DND-41 (cell line): ENCODE measurements around the gene DOCK3.

ENCODE experiments used
- ATAC-seq: fragments of 200-7000 bp; cut with Tn5 transposase; 3 replicates; pipeline ENCODE4 v1.9.1; 2021; ENCODE audit warnings: low read depth; ENCODE audit not compliant: insufficient read depth
- DNase-seq: peaks from one replicate; pipeline ENCODE4 v3.0.0-alpha.2; 2020
- H2AFZ ChIP-seq: 2 replicates; pipeline ENCODE4 v1.6.0; 2012; ENCODE audit warnings: low read depth, low read length
- H3K27ac ChIP-seq: 2 replicates; pipeline ENCODE4 v1.5.1; 2012; ENCODE audit warnings: low read length, inconsistent platforms
- H3K27me3 ChIP-seq: fragments of 200-600 bp; sonication (generic); 2 replicates; pipeline ENCODE4 v1.6.0; 2012; ENCODE audit warnings: low read length, mild to moderate bottlenecking, inconsistent platforms; ENCODE audit not compliant: insufficient read depth, poor library complexity
- H3K36me3 ChIP-seq: 2 replicates; pipeline ENCODE4 v1.5.1; 2012; ENCODE audit warnings: low read length, inconsistent platforms; ENCODE audit not compliant: insufficient read depth
- H3K4me1 ChIP-seq: 2 replicates; pipeline ENCODE4 v1.5.1; 2012; ENCODE audit warnings: mild to moderate bottlenecking, low read length; ENCODE audit not compliant: insufficient read depth
- H3K4me2 ChIP-seq: 2 replicates; pipeline ENCODE4 v1.6.0; 2012; ENCODE audit warnings: mild to moderate bottlenecking, moderate library complexity, low read length, inconsistent platforms; ENCODE audit not compliant: insufficient read depth
- H3K4me3 ChIP-seq, 2 experiments: fragments of 200-600 bp in 1 of 2; shearing (Covaris generic) in 1 of 2; 2 replicates each; pipeline ENCODE4 v1.5.1; 2012 to 2016; ENCODE audit warnings: inconsistent platforms in 2 of 2, low read length in 2 of 2, mild to moderate bottlenecking in 2 of 2, low read depth in 1 of 2, moderate library complexity in 1 of 2
- H3K79me2 ChIP-seq: 2 replicates; pipeline ENCODE4 v1.6.0; 2012; ENCODE audit warnings: low read length, inconsistent platforms; ENCODE audit not compliant: insufficient read depth
- H3K9ac ChIP-seq: 2 replicates; pipeline ENCODE4 v1.6.0; 2012; ENCODE audit warnings: low read depth, mild to moderate bottlenecking, inconsistent platforms, low read length, moderate library complexity
- H3K9me3 ChIP-seq: 2 replicates; pipeline ENCODE4 v1.5.1; 2012; ENCODE audit warnings: low read length, moderate library complexity, mild to moderate bottlenecking, inconsistent platforms; ENCODE audit not compliant: insufficient read depth, severe bottlenecking
- H4K20me1 ChIP-seq: 2 replicates; pipeline ENCODE4 v1.6.0; 2012; ENCODE audit warnings: low read length; ENCODE audit not compliant: insufficient read depth
- CTCF ChIP-seq: IDR thresholded peaks from 2 replicates; pipeline ENCODE4 v1.5.1; 2012; ENCODE audit warnings: borderline replicate concordance, low read length, moderate library complexity, mild to moderate bottlenecking; ENCODE audit not compliant: poor library complexity, severe bottlenecking; ENCODE audit errors: extremely low read depth
- EZH2 ChIP-seq: IDR thresholded peaks from 3 replicates; pipeline ENCODE4 v1.6.1; 2012; ENCODE audit warnings: borderline replicate concordance, low read depth, mild to moderate bottlenecking, moderate library complexity, low read length, inconsistent platforms; ENCODE audit not compliant: severe bottlenecking

DOCK3 gene

GRCh38 chr3:50655009-50655830, 19.5 kb upstream of the DOCK3 start:
- DNase-seq (no peak), ATAC-seq (peak; percentile 20; the same call in 2 of the 3 replicates)
- no peak overlapping the region for H2AFZ ChIP-seq
- H3K4me3 ChIP-seq = no peak overlapping the region
- peaks cover 20% of the 10 kb centered on the region; the same call in 1 of the 2 replicates for H4K20me1 ChIP-seq
- TF ChIP-seq CTCF = no peak
- no peak for TF ChIP-seq EZH2
- no peaks in the 10 kb centered on the region for H3K79me2 ChIP-seq
- H3K4me2 ChIP-seq = no peak overlapping the region
- H3K27me3 ChIP-seq = no peaks in the 10 kb centered on the region
- H3K9ac ChIP-seq = no peak overlapping the region
- H3K36me3 ChIP-seq = no peaks in the 10 kb centered on the region
- H3K27ac ChIP-seq = no peak overlapping the region
- H3K9me3 ChIP-seq = no peaks in the 10 kb centered on the region
- H3K4me1 ChIP-seq = no peaks in the 10 kb centered on the region

GRCh38 chr3:50656417-50657195, 18.1 kb upstream of the DOCK3 start:
- ATAC-seq = no peak

GRCh38 chr3:50657407-50657806, 17.3 kb upstream of the DOCK3 start:
- Histone ChIP-seq H3K9ac (no peak overlapping the region), H3K36me3 (no peaks in the 10 kb centered on the region), H2AFZ (no peak overlapping the region), H3K4me2 (no peak overlapping the region), H3K4me3 (no peak overlapping the region), H4K20me1 (peaks cover 8% of the 10 kb centered on the region; the same call in 1 of the 2 replicates), H3K27ac (no peak overlapping the region), H3K27me3 (no peaks in the 10 kb centered on the region), H3K9me3 (no peaks in the 10 kb centered on the region), H3K79me2 (no peaks in the 10 kb centered on the region), H3K4me1 (no peaks in the 10 kb centered on the region)
- peak; percentile 2 for DNase-seq
- TF ChIP-seq EZH2 = no peak
- TF ChIP-seq CTCF = no peak
- no peak for ATAC-seq

More at GRCh38 chr3:50656417-50657195, 18.1 kb upstream of the DOCK3 start:
- no peak for DNase-seq
- Histone ChIP-seq H3K27ac (no peak overlapping the region), H3K9ac (no peak overlapping the region), H2AFZ (no peak overlapping the region), H3K4me1 (no peaks in the 10 kb centered on the region), H4K20me1 (peaks cover 12% of the 10 kb centered on the region; the same call in 1 of the 2 replicates), H3K79me2 (no peaks in the 10 kb centered on the region), H3K4me3 (no peak overlapping the region), H3K4me2 (no peak overlapping the region), H3K36me3 (no peaks in the 10 kb centered on the region), H3K9me3 (no peaks in the 10 kb centered on the region), H3K27me3 (no peaks in the 10 kb centered on the region)
- TF ChIP-seq EZH2 (no peak), CTCF (no peak)
